ENCODE data around the gene HYAL2.
A peak's percentile ranks its signal among the peaks of the same experiment; 100 is the strongest.
"Not testable (repeated sequence)": the region's sequence is repeated elsewhere in the genome, so short reads cannot be mapped to it uniquely, and the experiment has no call there.

Gene HYAL2

DNA sequence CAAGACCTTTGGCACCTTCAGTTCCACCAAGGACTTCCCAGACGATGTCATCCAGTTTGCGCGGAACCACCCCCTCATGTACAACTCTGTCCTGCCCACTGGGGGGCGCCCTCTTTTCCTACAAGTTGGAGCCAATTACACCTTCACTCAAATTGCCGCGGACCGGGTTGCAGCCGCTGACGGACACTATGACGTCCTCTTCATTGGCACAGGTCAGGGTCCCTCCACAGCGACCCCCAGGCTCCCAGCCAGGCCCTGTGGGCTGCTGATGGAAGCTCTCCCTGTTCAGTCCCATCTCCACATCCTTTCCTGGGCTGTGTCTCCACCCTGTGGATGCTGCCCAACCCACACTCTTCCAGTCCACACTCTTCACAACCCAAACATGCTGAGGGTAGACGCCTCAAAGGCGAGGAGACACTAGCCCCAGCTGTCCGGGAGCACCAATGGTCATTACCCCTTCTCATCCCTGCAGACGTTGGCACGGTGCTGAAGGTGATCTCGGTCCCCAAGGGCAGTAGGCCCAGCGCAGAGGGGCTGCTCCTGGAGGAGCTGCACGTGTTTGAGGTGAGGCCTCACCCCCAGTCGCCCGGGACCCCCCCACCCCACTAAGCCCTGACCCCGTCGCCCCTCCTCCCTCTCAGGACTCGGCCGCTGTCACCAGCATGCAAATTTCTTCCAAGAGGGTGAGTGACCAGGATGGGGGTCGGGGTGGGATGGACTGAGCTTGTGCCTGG lies 48.0 kb downstream of the HYAL2 start:
- Histone ChIP-seq H3K4me3 (ENCODE audit: low read length in 2 of 2) (no peak overlapping the region), H2AFZ (ENCODE audit: low read length) (no peak overlapping the region), H2BK120ac (ENCODE audit: low read depth, low read length) (no peak overlapping the region), H4K91ac (ENCODE audit: low read depth, low read length, poor library complexity) (no peak overlapping the region), H3K9ac (ENCODE audit: low read depth, low read length, poor library complexity) (no peak overlapping the region), H3K4ac (ENCODE audit: low read length) (no peak overlapping the region), H3K9me3 (replicated peaks in 1 of 2; ENCODE audit: control insufficient read depth in 2 of 2, insufficient read depth in 1 of 2, low read depth in 1 of 2, low read length in 2 of 2) (peaks cover 0 to 4% of the 10 kb centered on the region in 2 donors), H3K27ac (replicated peaks; ENCODE audit: low read length) (no peak overlapping the region), H2BK15ac (ENCODE audit: low read length) (peak overlapping the region; percentile 99), H4K8ac (ENCODE audit: low read depth, low read length) (peak overlapping the region; percentile 72), H3K23ac (ENCODE audit: low read depth, low read length, poor library complexity) (peak overlapping the region; percentile 82), H3K36me3 (replicated peaks in 1 of 2; ENCODE audit: control insufficient read depth in 2 of 2, insufficient read depth in 2 of 2, low read length in 2 of 2) (no peaks in the 10 kb centered on the region), H3K14ac (ENCODE audit: low read length) (no peak overlapping the region), H3K27me3 (ENCODE audit: control insufficient read depth in 3 of 3, insufficient read depth in 3 of 3, low read depth in 1 of 3, low read length in 3 of 3) (peaks cover 9 to 41% (median 24%) of the 10 kb centered on the region in 3 experiments), H3K79me1 (ENCODE audit: low read depth, low read length) (peaks cover 4% of the 10 kb centered on the region), H2BK5ac (ENCODE audit: low read length) (peak overlapping the region; percentile 1), H3K4me1 (ENCODE audit: control insufficient read depth in 2 of 2, insufficient read depth in 1 of 2, low read depth in 1 of 2, low read length in 2 of 2) (peaks cover 12 to 18% of the 10 kb centered on the region in 2 donors), H3K4me2 (ENCODE audit: insufficient read depth, low read length, poor library complexity, severe bottlenecking) (peak overlapping the region; percentile 78), H3K18ac (ENCODE audit: low read length) (peak overlapping the region; percentile 77), H2AK5ac (ENCODE audit: low read depth, low read length) (peak overlapping the region; percentile 79), H2BK12ac (ENCODE audit: low read length) (peak overlapping the region; percentile 99)
- no CpG with 5 or more reads among the region's 26 CpGs for WGBS, 2 donors (ENCODE audit: extremely low coverage in 2 of 2, insufficient read length in 2 of 2, insufficient replicate concordance in 1 of 2)
- no peak for DNase-seq (ENCODE audit: low spot score)

GRCh38 chr3:50273689-50274065 lies 48.9 kb downstream of the HYAL2 start:
- peaks cover 9 to 41% (median 24%) of the 10 kb centered on the region in 3 experiments for H3K27me3 ChIP-seq (ENCODE audit: control insufficient read depth in 3 of 3, insufficient read depth in 3 of 3, low read depth in 1 of 3, low read length in 3 of 3)
- no peak overlapping the region for H3K4ac ChIP-seq (ENCODE audit: low read length)
- H2BK15ac ChIP-seq (ENCODE audit: low read length) = peak overlapping the region; percentile 99
- H3K18ac ChIP-seq (ENCODE audit: low read length) = peak overlapping the region; percentile 92
- H2BK5ac ChIP-seq (ENCODE audit: low read length) = peak overlapping the region; percentile 29
- peak overlapping the region; percentile 90 for H4K8ac ChIP-seq (ENCODE audit: low read depth, low read length)
- no peak overlapping the region for H3K4me3 ChIP-seq (ENCODE audit: low read length in 2 of 2)
- H3K4me2 ChIP-seq (ENCODE audit: insufficient read depth, low read length, poor library complexity, severe bottlenecking) = no peak overlapping the region
- no peak overlapping the region for H2BK120ac ChIP-seq (ENCODE audit: low read depth, low read length)
- no peaks in the 10 kb centered on the region for H3K36me3 ChIP-seq (replicated peaks in 1 of 2; ENCODE audit: control insufficient read depth in 2 of 2, insufficient read depth in 2 of 2, low read length in 2 of 2)
- H2AK5ac ChIP-seq (ENCODE audit: low read depth, low read length) = peak overlapping the region; percentile 79
- H3K4me1 ChIP-seq (ENCODE audit: control insufficient read depth in 2 of 2, insufficient read depth in 1 of 2, low read depth in 1 of 2, low read length in 2 of 2) = peaks cover 17 to 27% of the 10 kb centered on the region in 2 donors
- peak overlapping the region; percentile 80 for H3K23ac ChIP-seq (ENCODE audit: low read depth, low read length, poor library complexity)
- H4K91ac ChIP-seq (ENCODE audit: low read depth, low read length, poor library complexity) = no peak overlapping the region
- no peak overlapping the region for H3K14ac ChIP-seq (ENCODE audit: low read length)
- H3K9me3 ChIP-seq (replicated peaks in 1 of 2; ENCODE audit: control insufficient read depth in 2 of 2, insufficient read depth in 1 of 2, low read depth in 1 of 2, low read length in 2 of 2) = peaks cover 0 to 4% of the 10 kb centered on the region in 2 donors
- no CpG with 5 or more reads among the region's 31 CpGs for WGBS, 2 donors (ENCODE audit: extremely low coverage in 2 of 2, insufficient read length in 2 of 2, insufficient replicate concordance in 1 of 2)
- no peak overlapping the region for H2AFZ ChIP-seq (ENCODE audit: low read length)
- peak overlapping the region; percentile 98 for H2BK12ac ChIP-seq (ENCODE audit: low read length)
- peaks cover 4% of the 10 kb centered on the region for H3K79me1 ChIP-seq (ENCODE audit: low read depth, low read length)
- H3K27ac ChIP-seq (replicated peaks; ENCODE audit: low read length) = no peak overlapping the region
- no peak for DNase-seq (ENCODE audit: low spot score)
- no peak overlapping the region for H3K9ac ChIP-seq (ENCODE audit: low read depth, low read length, poor library complexity)

DNA sequence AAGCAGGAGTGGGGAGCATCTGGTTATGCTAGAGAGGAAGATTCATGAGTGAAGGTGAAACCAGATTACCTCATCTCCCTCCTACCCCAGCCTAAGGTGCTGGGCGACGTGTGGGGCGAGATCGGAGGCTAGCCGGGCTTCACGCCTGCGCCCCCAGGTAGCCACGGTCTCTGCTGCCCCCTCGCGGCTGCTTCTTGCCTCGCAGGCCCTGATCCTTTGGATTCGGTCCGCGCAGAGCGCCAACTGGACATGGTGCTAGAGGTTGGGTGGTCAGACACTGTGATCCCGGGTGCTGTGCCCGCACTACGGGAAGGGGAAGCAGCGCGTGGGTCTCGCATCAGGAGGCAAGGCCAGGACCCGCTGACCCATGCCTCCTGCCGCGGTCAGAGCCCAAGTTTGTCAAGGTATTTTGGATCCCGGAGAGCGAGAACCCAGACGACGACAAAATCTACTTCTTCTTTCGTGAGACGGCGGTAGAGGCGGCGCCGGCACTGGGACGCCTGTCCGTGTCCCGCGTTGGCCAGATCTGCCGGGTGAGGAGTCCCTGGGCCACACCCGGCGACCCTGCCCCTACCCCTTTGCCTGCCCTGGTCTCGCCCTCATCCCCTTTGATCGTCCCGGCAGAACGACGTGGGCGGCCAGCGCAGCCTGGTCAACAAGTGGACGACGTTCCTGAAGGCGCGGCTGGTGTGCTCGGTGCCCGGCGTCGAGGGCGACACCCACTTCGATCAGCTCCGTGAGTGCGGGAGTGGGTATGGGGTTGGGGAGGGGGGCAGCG lies 49.4 kb downstream of the HYAL2 start:
- H2AK5ac ChIP-seq (ENCODE audit: low read depth, low read length) = peak overlapping the region; percentile 79
- WGBS, 2 donors (ENCODE audit: extremely low coverage in 2 of 2, insufficient read length in 2 of 2, insufficient replicate concordance in 1 of 2) = no CpG with 5 or more reads among the region's 61 CpGs
- peaks cover 22 to 29% of the 10 kb centered on the region in 2 donors for H3K4me1 ChIP-seq (ENCODE audit: control insufficient read depth in 2 of 2, insufficient read depth in 1 of 2, low read depth in 1 of 2, low read length in 2 of 2)
- H4K8ac ChIP-seq (ENCODE audit: low read depth, low read length) = no peak overlapping the region
- H3K9ac ChIP-seq (ENCODE audit: low read depth, low read length, poor library complexity) = peak overlapping the region; percentile 88
- H3K9me3 ChIP-seq (replicated peaks in 1 of 2; ENCODE audit: control insufficient read depth in 2 of 2, insufficient read depth in 1 of 2, low read depth in 1 of 2, low read length in 2 of 2) = peaks cover 0 to 4% of the 10 kb centered on the region in 2 donors
- no peak overlapping the region for H3K4me3 ChIP-seq (ENCODE audit: low read length in 2 of 2)
- H2AFZ ChIP-seq (ENCODE audit: low read length) = peak overlapping the region; percentile 91
- peak; percentile 85 for DNase-seq (ENCODE audit: low spot score)
- peak overlapping the region; percentile 44 for H3K4me2 ChIP-seq (ENCODE audit: insufficient read depth, low read length, poor library complexity, severe bottlenecking)
- H3K18ac ChIP-seq (ENCODE audit: low read length) = peak overlapping the region; percentile 92
- H2BK5ac ChIP-seq (ENCODE audit: low read length) = peak overlapping the region; percentile 29
- H2BK120ac ChIP-seq (ENCODE audit: low read depth, low read length) = no peak overlapping the region
- peaks cover 4% of the 10 kb centered on the region for H3K79me1 ChIP-seq (ENCODE audit: low read depth, low read length)
- H2BK15ac ChIP-seq (ENCODE audit: low read length) = peak overlapping the region; percentile 99
- no peak overlapping the region for H3K4ac ChIP-seq (ENCODE audit: low read length)
- H3K23ac ChIP-seq (ENCODE audit: low read depth, low read length, poor library complexity) = peak overlapping the region; percentile 80
- no peak overlapping the region for H4K91ac ChIP-seq (ENCODE audit: low read depth, low read length, poor library complexity)
- H3K36me3 ChIP-seq (replicated peaks in 1 of 2; ENCODE audit: control insufficient read depth in 2 of 2, insufficient read depth in 2 of 2, low read length in 2 of 2) = no peaks in the 10 kb centered on the region
- no peak overlapping the region for H3K14ac ChIP-seq (ENCODE audit: low read length)
- peak overlapping the region; percentile 98 for H2BK12ac ChIP-seq (ENCODE audit: low read length)
- peaks cover 9 to 41% (median 24%) of the 10 kb centered on the region in 3 experiments for H3K27me3 ChIP-seq (ENCODE audit: control insufficient read depth in 3 of 3, insufficient read depth in 3 of 3, low read depth in 1 of 3, low read length in 3 of 3)
- H3K27ac ChIP-seq (replicated peaks; ENCODE audit: low read length) = no peak overlapping the region

DNA sequence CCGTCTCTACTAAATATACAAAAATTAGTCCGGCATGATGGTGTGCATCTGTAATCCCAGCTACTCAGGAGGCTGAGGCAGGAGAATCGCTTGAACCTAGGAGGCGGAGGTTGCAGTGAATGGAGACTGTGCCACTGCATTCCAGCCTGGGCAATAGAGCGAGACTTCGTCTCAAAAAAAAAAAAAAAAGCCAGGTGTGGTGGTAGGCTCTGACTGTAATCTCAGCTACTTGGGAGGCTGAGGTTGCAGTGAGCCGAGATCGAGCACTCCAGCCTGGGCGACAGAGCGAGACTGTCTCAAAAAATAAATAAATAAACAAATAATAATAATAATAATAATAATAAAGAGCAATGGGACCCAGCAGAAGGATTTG lies 50.0 kb downstream of the HYAL2 start:
- not testable (repeated sequence) for H3K4me3 ChIP-seq (ENCODE audit: low read length in 2 of 2); H3K18ac ChIP-seq (ENCODE audit: low read length); H2BK15ac ChIP-seq (ENCODE audit: low read length); H3K9ac ChIP-seq (ENCODE audit: low read depth, low read length, poor library complexity); H3K9me3 ChIP-seq (replicated peaks in 1 of 2; ENCODE audit: control insufficient read depth in 2 of 2, insufficient read depth in 1 of 2, low read depth in 1 of 2, low read length in 2 of 2); H3K4me2 ChIP-seq (ENCODE audit: insufficient read depth, low read length, poor library complexity, severe bottlenecking); H4K91ac ChIP-seq (ENCODE audit: low read depth, low read length, poor library complexity); H4K8ac ChIP-seq (ENCODE audit: low read depth, low read length); H2AK5ac ChIP-seq (ENCODE audit: low read depth, low read length); H2BK120ac ChIP-seq (ENCODE audit: low read depth, low read length); DNase-seq (ENCODE audit: low spot score); H3K23ac ChIP-seq (ENCODE audit: low read depth, low read length, poor library complexity); H3K14ac ChIP-seq (ENCODE audit: low read length); H3K27ac ChIP-seq (replicated peaks; ENCODE audit: low read length); H2BK5ac ChIP-seq (ENCODE audit: low read length); H2AFZ ChIP-seq (ENCODE audit: low read length); H2BK12ac ChIP-seq (ENCODE audit: low read length); H3K79me1 ChIP-seq (ENCODE audit: low read depth, low read length); H3K36me3 ChIP-seq (replicated peaks in 1 of 2; ENCODE audit: control insufficient read depth in 2 of 2, insufficient read depth in 2 of 2, low read length in 2 of 2); H3K4ac ChIP-seq (ENCODE audit: low read length)
- WGBS, 2 donors (ENCODE audit: extremely low coverage in 2 of 2, insufficient read length in 2 of 2, insufficient replicate concordance in 1 of 2) = no CpG with 5 or more reads among the region's 10 CpGs
- Histone ChIP-seq H3K4me1 (ENCODE audit: control insufficient read depth in 2 of 2, insufficient read depth in 1 of 2, low read depth in 1 of 2, low read length in 2 of 2) (peaks cover 26 to 35% of the 10 kb centered on the region in 2 donors), H3K27me3 (ENCODE audit: control insufficient read depth in 3 of 3, insufficient read depth in 3 of 3, low read depth in 1 of 3, low read length in 3 of 3) (peaks cover 9 to 41% (median 24%) of the 10 kb centered on the region in 3 experiments)
